Effector memory CD8-positive, alpha-beta T cell (primary cell): Measurements from ENCODE around the gene ITPA.

Experiments used
- ATAC-seq: fragments of 150-1000 bp; cut with Tn5 transposase; replicated peaks from 2 replicates; pipeline ENCODE4 v1.10.0; 2021; ENCODE audit warnings: mild to moderate bottlenecking, moderate library complexity
- DNase-seq, 3 experiments: peaks; one replicate each; pipeline ENCODE4 v3.0.0; 2021
- H3K27ac Mint-ChIP-seq, 2 donors: one replicate each; pipeline ENCODE4 v1.8.0; 2022; ENCODE audit warnings: mild to moderate bottlenecking in 2 of 2, mixed read lengths in 2 of 2, moderate library complexity in 2 of 2
- H3K27me3 Mint-ChIP-seq, 2 donors: one replicate each; pipeline ENCODE4 v1.8.0; 2022; ENCODE audit warnings: mixed read lengths in 2 of 2
- H3K36me3 Mint-ChIP-seq: one replicate; pipeline ENCODE4 v1.8.0; 2022; ENCODE audit warnings: mild to moderate bottlenecking, moderate library complexity, mixed read lengths; ENCODE audit not compliant: insufficient read depth
- H3K4me1 Mint-ChIP-seq, 2 donors: one replicate each; pipeline ENCODE4 v1.8.0; 2022; ENCODE audit warnings: low read depth in 2 of 2, mixed read lengths in 2 of 2
- H3K4me3 Mint-ChIP-seq, 2 donors: one replicate each; pipeline ENCODE4 v1.8.0; 2022; ENCODE audit warnings: mild to moderate bottlenecking in 2 of 2, mixed read lengths in 2 of 2, moderate library complexity in 2 of 2
- H3K9me3 Mint-ChIP-seq, 2 donors: one replicate each; pipeline ENCODE4 v1.8.0; 2022; ENCODE audit warnings: mixed read lengths in 2 of 2
- total RNA-seq, 9 experiments: gene quantifications; one replicate each; lab custom pipeline; 2026; lab: John Stamatoyannopoulos, UW

Gene ITPA
- 20.8 to 77.0 (median 39.9) reads per million in 9 experiments for total RNA-seq

GRCh38 chr20:3209257-3209945 is at the start of gene ITPA:
Gene ITPA, plus strand, starts transcription at chr20:3209498. Its CDS starts 54 bp downstream, at chr20:3209552.
- Mint-ChIP-seq H3K4me1 (peaks cover 23 to 25% of the 10 kb centered on the region in 2 donors), H3K4me3 (peak within 1 kb of the TSS; percentile 83 to 100), H3K36me3 (peaks cover 23% of the 10 kb centered on the region), H3K27ac (peak within 1 kb of the TSS; percentile 90 to 100), H3K9me3 (no peaks in the 10 kb centered on the region), H3K27me3 (no peaks in the 10 kb centered on the region)
- ATAC-seq (peak; percentile 39), DNase-seq (peak; percentile 28 to 36 (median 28))

GRCh38 chr20:3160418-3160817 is 48.9 kb upstream of the ITPA start:
- ATAC-seq (no peak), DNase-seq (no peak)
- peaks cover 27% of the 10 kb centered on the region for H3K36me3 Mint-ChIP-seq
- no peaks in the 10 kb centered on the region for H3K9me3 Mint-ChIP-seq
- H3K27ac Mint-ChIP-seq: peak overlapping the region; percentile 97 to 98
- peak overlapping the region; percentile 97 to 98 for H3K4me3 Mint-ChIP-seq
- H3K27me3 Mint-ChIP-seq: no peaks in the 10 kb centered on the region
- peaks cover 37 to 44% of the 10 kb centered on the region in 2 donors for H3K4me1 Mint-ChIP-seq

GRCh38 chr20:3161316-3162079 is 47.8 kb upstream of the ITPA start:
- Mint-ChIP-seq H3K9me3 (no peaks in the 10 kb centered on the region), H3K4me3 (peak overlapping the region; percentile 41 to 98), H3K4me1 (peaks cover 31 to 35% of the 10 kb centered on the region in 2 donors), H3K36me3 (peaks cover 25% of the 10 kb centered on the region), H3K27me3 (no peaks in the 10 kb centered on the region), H3K27ac (no peak overlapping the region)
- no peak for DNase-seq
- ATAC-seq: no peak

- Mint-ChIP-seq H3K27me3 (peaks cover 0 to 3% of the 10 kb centered on the region in 2 donors), H3K4me3 (no peak overlapping the region), H3K27ac (no peak overlapping the region), H3K9me3 (no peaks in the 10 kb centered on the region), H3K36me3 (peaks cover 19% of the 10 kb centered on the region), H3K4me1 (peaks cover 25 to 29% of the 10 kb centered on the region in 2 donors)
- ATAC-seq (no peak), DNase-seq (no peak)
Measured at GRCh38 chr20:3162080-3162611, 47.2 kb upstream of the ITPA start.

- ATAC-seq (no peak), DNase-seq (no peak)
- H3K4me1 Mint-ChIP-seq: peaks cover 14 to 17% of the 10 kb centered on the region in 2 donors
- H3K36me3 Mint-ChIP-seq: peaks cover 13% of the 10 kb centered on the region
- H3K27me3 Mint-ChIP-seq: peaks cover 1 to 13% of the 10 kb centered on the region in 2 donors
- H3K9me3 Mint-ChIP-seq: no peaks in the 10 kb centered on the region
- H3K27ac Mint-ChIP-seq: no peak overlapping the region
- H3K4me3 Mint-ChIP-seq: no peak overlapping the region
Measured at GRCh38 chr20:3163099-3164042, 45.9 kb upstream of the ITPA start.

GRCh38 chr20:3164043-3164762 is 45.1 kb upstream of the ITPA start:
- H3K27me3 Mint-ChIP-seq: peaks cover 10 to 21% of the 10 kb centered on the region in 2 donors
- H3K36me3 Mint-ChIP-seq: peaks cover 17% of the 10 kb centered on the region
- no peak overlapping the region for H3K27ac Mint-ChIP-seq
- no peak for ATAC-seq
- no peaks in the 10 kb centered on the region for H3K9me3 Mint-ChIP-seq
- H3K4me3 Mint-ChIP-seq: no peak overlapping the region
- H3K4me1 Mint-ChIP-seq: peaks cover 8 to 10% of the 10 kb centered on the region in 2 donors
- DNase-seq: no peak

GRCh38 chr20:3164763-3165410 is 44.4 kb upstream of the ITPA start:
- no peak for DNase-seq
- no peak overlapping the region for H3K4me3 Mint-ChIP-seq
- H3K4me1 Mint-ChIP-seq: peaks cover 2 to 5% of the 10 kb centered on the region in 2 donors
- H3K36me3 Mint-ChIP-seq: peaks cover 10% of the 10 kb centered on the region
- no peak overlapping the region for H3K27ac Mint-ChIP-seq
- no peaks in the 10 kb centered on the region for H3K9me3 Mint-ChIP-seq
- H3K27me3 Mint-ChIP-seq: peaks cover 12 to 28% of the 10 kb centered on the region in 2 donors
- no peak for ATAC-seq

GRCh38 chr20:3165473-3166337 is 43.6 kb upstream of the ITPA start:
- DNase-seq: no peak

GRCh38 chr20:3166338-3166912 is 42.9 kb upstream of the ITPA start:
- peaks cover 11% of the 10 kb centered on the region for H3K36me3 Mint-ChIP-seq
- H3K4me3 Mint-ChIP-seq: no peak overlapping the region
- H3K27me3 Mint-ChIP-seq: peaks cover 12 to 36% of the 10 kb centered on the region in 2 donors
- no peak for ATAC-seq
- no peak for DNase-seq
- no peaks in the 10 kb centered on the region for H3K9me3 Mint-ChIP-seq
- no peak overlapping the region for H3K27ac Mint-ChIP-seq
- peaks cover 0 to 4% of the 10 kb centered on the region in 2 donors for H3K4me1 Mint-ChIP-seq

More at GRCh38 chr20:3165473-3166337, 43.6 kb upstream of the ITPA start:
- Mint-ChIP-seq H3K9me3 (no peaks in the 10 kb centered on the region), H3K4me1 (peaks cover 0 to 4% of the 10 kb centered on the region in 2 donors), H3K27ac (no peak overlapping the region), H3K36me3 (peaks cover 9% of the 10 kb centered on the region), H3K4me3 (no peak overlapping the region), H3K27me3 (peaks cover 12 to 32% of the 10 kb centered on the region in 2 donors)
- ATAC-seq: no peak

- DNase-seq: no peak
- ATAC-seq: no peak
- H3K27me3 Mint-ChIP-seq: peaks cover 15 to 41% of the 10 kb centered on the region in 2 donors
- no peak overlapping the region for H3K27ac Mint-ChIP-seq
- peaks cover 15% of the 10 kb centered on the region for H3K36me3 Mint-ChIP-seq
- H3K4me1 Mint-ChIP-seq: peaks cover 0 to 4% of the 10 kb centered on the region in 2 donors
- no peaks in the 10 kb centered on the region for H3K9me3 Mint-ChIP-seq
- H3K4me3 Mint-ChIP-seq: no peak overlapping the region
Measured at GRCh38 chr20:3166913-3167342, 42.4 kb upstream of the ITPA start.

GRCh38 chr20:3167738-3168078 is 41.6 kb upstream of the ITPA start:
- Mint-ChIP-seq H3K27ac (no peak overlapping the region), H3K4me3 (no peak overlapping the region), H3K27me3 (peaks cover 20 to 49% of the 10 kb centered on the region in 2 donors), H3K36me3 (peaks cover 17% of the 10 kb centered on the region), H3K4me1 (peaks cover 4 to 8% of the 10 kb centered on the region in 2 donors), H3K9me3 (no peaks in the 10 kb centered on the region)
- DNase-seq: no peak
- ATAC-seq: no peak
